Measurements from ENCODE around the gene SSTR5.

The SSTR5 gene

DNA sequence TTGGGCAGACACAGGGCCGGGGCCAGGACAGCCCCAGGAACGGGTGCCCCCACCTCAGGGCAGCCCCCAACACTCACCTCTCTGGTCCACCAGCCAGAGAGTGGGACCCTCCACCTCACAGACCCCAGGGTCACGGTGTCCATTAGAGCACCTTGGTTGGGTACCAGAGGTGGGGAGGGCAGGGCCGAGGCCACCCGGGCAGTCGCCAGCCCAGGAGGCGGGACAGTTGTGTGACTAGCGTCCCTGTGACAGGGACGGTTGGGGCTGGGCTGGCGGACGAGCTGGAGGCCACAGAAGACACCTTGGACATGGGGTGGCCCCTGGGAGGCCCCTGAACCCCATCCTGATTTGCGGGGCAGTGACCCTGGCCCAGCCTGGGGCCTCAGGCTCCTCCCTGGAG lies 35.2 kb downstream of the SSTR5 start:
- DNase-seq, result no peak

DNA sequence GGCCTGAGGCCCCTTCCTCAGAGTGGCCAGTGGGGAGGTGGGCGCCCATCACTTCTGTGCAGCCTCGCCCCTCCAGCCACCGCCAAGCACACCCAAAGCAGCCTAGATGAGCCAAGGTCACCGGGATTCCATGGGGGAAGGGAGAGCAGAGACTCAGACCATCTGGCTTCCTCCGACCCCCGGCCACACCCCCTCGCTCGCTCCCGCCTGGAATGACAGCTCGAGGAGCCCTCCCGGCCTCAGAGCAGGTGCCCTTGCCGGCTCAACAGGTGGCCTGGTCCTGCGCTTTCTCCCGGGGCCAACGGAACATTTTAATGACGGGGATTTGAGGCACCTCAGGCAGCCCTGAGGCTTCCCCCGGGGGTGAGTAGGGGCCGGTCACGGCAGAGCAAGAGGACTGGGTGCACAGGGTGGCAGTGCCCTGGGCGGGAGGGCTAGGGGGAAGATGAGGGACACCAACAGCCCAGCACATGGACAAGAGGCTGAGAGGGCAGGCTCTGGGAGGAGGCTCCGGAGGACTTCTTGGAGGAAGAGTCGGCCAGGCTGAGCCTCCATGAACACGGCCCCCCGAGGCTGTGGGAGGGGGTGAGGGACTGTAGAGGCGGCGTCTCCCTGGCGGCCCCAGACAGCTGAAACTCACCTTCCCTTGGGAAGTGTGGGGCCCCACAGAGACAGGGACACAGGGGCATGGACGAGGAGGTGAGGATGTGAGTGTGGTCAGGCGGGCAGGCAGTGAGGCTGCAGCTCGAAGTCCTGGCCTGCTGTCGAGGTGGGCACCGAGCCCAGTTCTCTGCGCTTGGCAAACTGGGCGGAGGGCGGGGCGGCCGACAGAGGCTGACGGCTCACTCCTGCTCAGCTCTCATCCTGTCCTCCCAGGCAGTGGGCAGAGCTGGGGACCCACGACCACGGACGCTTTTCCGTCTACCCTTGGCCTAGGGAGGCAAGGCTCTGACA lies 36.0 kb downstream of the SSTR5 start:
- DNase-seq, result no peak

DNA sequence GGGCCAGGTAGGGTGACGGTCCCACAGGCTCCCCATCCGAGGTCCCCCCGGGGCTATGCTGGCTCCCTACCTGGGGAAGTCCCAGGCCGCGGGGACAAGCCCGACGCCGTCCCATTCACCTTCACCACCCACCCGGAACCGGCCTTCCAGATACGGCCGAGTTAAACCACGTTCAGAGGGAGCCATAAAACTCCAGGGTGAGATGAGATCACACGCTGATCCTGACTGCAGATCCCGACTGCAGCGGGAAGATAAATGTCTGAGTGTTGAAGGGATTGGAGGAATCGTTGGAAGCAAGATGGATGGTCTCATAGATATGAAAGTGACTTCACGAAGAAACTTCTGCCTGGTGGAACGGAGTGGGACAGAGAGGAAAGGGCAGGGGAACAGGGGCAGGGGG lies 37.1 kb downstream of the SSTR5 start:
- no peak for DNase-seq

- DNase-seq, result no peak
Observed at GRCh38 chr16:1112506-1113184, 40.1 kb downstream of the SSTR5 start.

DNA sequence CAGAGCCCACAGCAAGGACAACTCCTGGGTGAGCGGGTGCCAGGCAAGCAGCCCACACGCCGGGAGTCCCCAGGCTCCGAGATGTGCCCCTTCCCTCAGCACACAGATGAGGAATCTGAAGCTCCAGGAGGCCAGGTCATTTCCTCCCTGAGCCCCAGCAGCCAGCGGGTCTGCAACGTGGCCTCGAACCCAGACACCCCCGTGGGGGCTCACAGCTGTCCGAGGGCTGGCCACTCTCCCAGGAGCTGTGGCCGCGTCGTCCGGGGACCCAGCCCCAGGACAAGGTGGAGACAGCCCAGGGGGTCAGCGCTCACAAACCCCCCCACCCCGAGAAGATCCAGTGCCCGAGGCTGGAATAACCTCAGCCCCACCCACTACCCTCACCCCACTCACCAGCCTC lies 40.9 kb downstream of the SSTR5 start:
- no peak for DNase-seq

GRCh38 chr16:1113889-1114526 lies 41.5 kb downstream of the SSTR5 start:
- no peak for DNase-seq

DNA sequence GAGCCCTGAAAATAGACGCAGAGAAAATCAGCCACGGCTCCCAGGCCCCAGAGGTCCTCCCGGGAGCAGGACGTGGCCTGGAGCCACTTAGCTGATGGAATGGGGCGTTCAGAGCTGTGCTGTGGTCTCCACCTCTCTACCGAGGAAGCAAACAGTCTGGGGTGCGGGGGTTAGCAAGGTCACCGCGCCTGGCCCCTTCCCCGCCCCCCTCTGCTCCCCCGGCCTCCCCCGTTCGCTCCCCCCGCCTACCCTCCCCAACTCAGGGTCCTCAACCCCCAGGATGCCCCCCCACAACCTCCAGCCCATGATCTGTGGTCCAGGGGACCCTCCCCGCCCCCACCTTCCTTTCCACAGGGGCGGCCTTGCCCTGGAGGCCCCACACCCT lies 44.1 kb downstream of the SSTR5 start:
- DNase-seq, result no peak

- no peak for DNase-seq
Observed at GRCh38 chr16:1117176-1117900, 44.8 kb downstream of the SSTR5 start.

GRCh38 chr16:1117926-1118325 lies 45.4 kb downstream of the SSTR5 start:
- DNase-seq, result no peak

DNA sequence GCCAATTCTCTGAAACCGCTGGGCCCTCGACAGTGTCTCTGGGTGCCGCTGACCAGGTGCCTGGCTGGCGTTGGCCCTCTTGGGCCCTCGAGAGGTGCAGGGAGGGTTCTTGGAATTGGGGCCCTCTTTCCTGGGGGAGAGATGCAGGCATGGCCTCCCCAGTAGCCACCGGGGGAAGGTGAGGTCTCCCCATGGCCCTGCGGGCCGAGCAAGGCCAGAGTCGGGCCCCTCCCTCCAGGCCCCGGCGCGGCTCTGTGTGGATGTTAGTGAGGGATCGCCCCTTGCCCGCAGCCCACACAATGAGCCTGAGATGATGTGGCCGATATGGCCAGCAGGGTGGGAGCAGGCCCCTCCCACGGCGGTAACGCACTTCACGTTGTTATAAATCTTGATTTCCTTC lies 46.6 kb downstream of the SSTR5 start:
- no peak for DNase-seq

- DNase-seq, result no peak
Observed at GRCh38 chr16:1119766-1120576, 47.4 kb downstream of the SSTR5 start.

DNA sequence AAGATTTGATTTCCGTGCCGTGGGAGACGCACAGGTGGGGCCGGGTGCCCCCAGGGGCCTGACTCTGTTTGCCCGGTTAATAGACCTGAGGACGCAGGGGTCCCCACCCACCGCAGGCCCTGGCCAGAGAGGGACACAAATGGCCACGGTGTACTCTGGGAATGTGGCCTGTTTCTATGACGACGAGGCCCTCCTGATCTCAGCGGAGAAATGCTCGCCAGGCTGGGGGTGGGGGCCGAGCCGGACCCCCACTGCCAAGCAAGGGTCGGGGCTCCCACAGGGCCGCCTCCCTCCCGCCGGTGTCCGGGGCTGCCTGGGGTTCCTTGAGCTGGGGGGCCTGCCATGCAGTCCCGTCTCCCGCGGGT lies 48.0 kb downstream of the SSTR5 start:
- no peak for DNase-seq

DNA sequence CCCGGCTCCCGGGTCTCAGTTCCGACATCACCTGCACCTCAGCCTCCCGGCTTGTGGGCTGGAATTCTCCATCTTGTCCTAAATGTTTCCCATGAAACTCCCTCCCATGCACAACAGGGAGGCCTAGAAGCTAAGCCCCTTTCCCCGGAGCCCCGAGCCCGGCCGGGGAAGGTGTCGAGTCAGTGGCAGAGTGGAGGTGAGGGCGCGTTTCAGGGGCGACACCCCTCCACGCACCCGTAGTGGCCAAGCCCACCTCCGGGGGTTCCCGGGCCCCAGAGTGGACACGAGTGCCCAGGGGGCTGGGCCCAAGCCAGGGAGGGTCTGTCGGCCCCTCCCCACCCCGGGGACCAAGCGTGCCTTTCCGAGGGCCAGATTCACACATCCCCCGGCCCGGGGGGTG lies 48.5 kb downstream of the SSTR5 start:
- DNase-seq, result no peak

- DNase-seq, result no peak
Observed at GRCh38 chr16:1121601-1122397, 49.3 kb downstream of the SSTR5 start.

DNA sequence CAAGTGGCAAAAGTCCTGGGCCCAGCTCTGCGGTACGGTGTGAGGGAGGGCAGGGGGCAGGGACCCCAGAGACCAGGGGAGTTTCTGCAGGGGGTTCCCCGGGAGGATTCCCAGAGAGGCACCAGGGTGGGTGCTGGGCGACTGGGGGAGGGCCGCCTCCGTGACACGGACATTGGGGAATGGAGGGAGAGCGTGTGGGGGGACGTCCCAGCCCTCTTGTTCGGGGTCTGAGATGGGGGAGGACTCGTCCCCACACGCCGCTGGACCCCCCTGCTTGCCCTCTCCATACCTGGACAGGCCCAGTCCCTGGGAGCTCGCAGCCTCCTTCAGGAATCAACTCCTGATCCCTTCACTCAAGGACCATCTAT lies 49.8 kb downstream of the SSTR5 start:
- no peak for DNase-seq

DNA sequence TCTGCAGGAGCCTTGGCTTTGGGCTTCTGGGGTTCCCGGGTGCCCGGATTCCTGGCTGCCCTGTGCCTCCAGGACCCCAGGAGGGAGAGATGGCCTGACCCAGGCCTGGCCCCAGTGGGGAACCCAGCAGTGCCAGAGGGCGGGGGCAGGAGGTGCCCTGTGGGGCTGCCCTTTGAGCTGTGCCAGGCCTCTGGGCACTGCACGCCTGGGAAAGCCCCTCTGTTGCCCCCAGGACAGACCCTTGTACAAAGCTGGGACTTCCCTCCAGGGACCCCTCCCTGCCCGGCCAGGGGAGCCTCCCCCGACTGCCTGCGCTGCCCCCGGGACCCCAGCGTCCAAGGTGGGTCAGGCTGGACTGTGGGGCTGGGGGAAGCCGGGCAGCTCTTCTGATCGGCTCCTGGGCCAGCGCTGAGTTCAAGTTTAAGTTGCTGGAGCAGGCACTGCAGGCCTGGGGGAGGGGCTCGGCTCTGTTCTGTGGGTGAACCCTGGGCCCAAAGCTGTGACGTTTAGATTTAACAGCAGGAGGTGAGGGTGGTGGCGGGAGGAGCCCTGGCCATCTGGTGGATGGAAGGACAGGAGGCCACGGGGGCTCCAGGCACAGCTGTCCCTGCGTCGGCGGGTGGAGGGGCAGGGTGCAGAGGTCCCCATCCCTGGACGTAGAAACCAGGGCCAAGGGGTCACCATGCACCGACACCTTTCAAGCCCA lies 51.1 kb downstream of the SSTR5 start:
- DNase-seq, result no peak

GRCh38 chr16:1124291-1124690 lies 51.7 kb downstream of the SSTR5 start:
- DNase-seq, result no peak

- no peak for DNase-seq
Observed at GRCh38 chr16:1124795-1125194, 52.2 kb downstream of the SSTR5 start.

GRCh38 chr16:1125471-1125870 lies 52.9 kb downstream of the SSTR5 start:
- no peak for DNase-seq

GRCh38 chr16:1126044-1126443 lies 53.5 kb downstream of the SSTR5 start:
- no peak for DNase-seq

- DNase-seq, result no peak
Observed at GRCh38 chr16:1126586-1126985, 54.0 kb downstream of the SSTR5 start.

Data from activated CD8-positive, alpha-beta memory T cell treated with anti-CD3 and anti-CD28 coated beads, Interleukin-2, amount 50 U/mL, for 4 hours (primary cell).